Cardiac muscle cell (in vitro differentiated cells and primary cell): Measurements from ENCODE around the gene CMSS1. TPM values are rescaled to one million over a fixed set of nuclear protein-coding genes. Genes with fewer than 3 reads are reported as not detected.

ENCODE experiments used
- DNase-seq, 2 donors: peaks; one replicate each; pipeline versions ENCODE4 v3.0.0 to v3.0.0-alpha.2; 2010 to 2017; ENCODE audit warnings: low read depth in 1 of 2, low spot score in 1 of 2
- H3K27ac ChIP-seq: fragments of 200-600 bp; sonication (generic); 2 replicates; pipeline ENCODE4 v1.5.1; 2016
- H3K27me3 ChIP-seq: fragments of 200-600 bp; sonication (generic); 2 replicates; pipeline ENCODE4 v1.6.0; 2016; ENCODE audit warnings: control low read depth
- H3K36me3 ChIP-seq: fragments of 200-600 bp; sonication (generic); 2 replicates; pipeline ENCODE4 v1.5.1; 2016; ENCODE audit warnings: control low read depth
- H3K4me1 ChIP-seq: fragments of 200-600 bp; sonication (generic); 2 replicates; pipeline ENCODE4 v1.8.1; 2017; ENCODE audit warnings: low read depth, mild to moderate bottlenecking, mixed run types
- H3K4me3 ChIP-seq: fragments of 200-600 bp; sonication (generic); 2 replicates; pipeline ENCODE4 v1.5.1; 2016; ENCODE audit warnings: mild to moderate bottlenecking
- H3K9me3 ChIP-seq: fragments of 200-600 bp; sonication (generic); 2 replicates; pipeline ENCODE4 v1.5.1; 2017; ENCODE audit warnings: low read depth, mild to moderate bottlenecking, control low read depth
- polyA plus RNA-seq: library from polyadenylated mRNA; unstranded; fragments of >200 nt; fragmentation: Nextera tagmentation; extraction: Ambion mirVana; gene quantifications from 2 replicates; pipeline ENCODE4 v1.2.1, GENCODE V29; 2016
- total RNA-seq: library from RNA; depleted of rRNA; stranded (reverse); fragments of >200 nt; gene quantifications from 2 replicates; pipeline ENCODE4 v1.2.3, GENCODE V29; 2016
- TF ChIP-seq, protein P1 (sequence below): IDR thresholded peaks from 2 replicates; pipeline ENCODE4 v1.5.1; 2012; ENCODE audit warnings: low read depth, mild to moderate bottlenecking, low read length

The CMSS1 gene
- total and polyA plus RNA-seq, 2 experiments from 2014 or later, result 13.1 to 32.9 TPM

DNA sequence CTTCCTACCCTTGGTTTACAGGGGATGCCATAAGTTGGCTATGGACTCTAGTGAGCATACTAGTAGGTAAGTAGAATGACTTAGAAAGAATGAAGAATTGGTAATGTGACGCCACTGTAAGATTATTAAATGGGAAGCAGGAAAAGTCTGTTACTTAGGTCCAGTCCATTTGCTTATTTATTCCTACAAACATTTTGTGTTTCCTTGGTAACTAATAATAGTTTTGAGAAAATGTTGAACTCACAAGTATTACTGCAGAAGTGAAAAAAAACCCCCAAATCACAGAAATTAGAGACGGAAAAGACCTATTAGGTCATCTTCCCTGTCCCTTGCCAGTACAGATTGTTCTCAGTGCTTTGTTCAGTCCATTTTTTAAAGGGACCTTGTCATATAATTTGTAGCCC, 63.5 kb downstream of the CMSS1 start:
- peaks cover 17% of the 10 kb centered on the region for H3K27me3 ChIP-seq

DNA sequence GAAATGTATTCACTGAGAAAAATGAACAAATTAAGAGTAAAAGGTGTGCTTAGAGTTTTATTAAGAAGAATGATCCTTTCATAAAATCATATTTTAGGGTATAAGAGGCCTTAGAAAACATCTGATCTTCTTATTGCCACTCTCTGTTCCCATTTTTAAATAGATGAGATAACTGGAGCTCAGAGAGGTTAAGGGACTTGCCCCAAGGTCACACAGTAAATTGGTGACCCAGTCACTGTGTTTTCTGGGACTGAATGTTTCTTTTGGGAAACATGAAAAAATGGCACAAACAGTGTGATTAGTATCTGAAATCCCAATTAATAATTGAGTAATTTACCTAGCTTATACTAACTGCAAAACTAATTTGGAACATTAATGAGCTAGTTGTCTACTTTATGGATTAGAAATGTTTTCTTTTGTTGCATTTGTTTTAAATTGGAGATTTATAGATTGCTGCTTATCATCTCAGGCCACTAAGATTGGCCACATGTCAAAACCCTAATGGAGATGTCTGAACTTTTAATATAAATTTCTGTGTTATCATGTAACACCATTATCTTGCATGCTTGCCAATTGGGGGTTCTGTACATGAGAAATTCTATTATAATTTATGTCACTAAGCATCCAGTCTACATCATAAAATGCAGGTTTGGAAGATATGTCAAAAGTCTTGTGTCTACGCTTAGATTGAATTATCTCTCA, 64.9 kb downstream of the CMSS1 start:
- no peak for DNase-seq
- Histone ChIP-seq H3K27me3 (peaks cover 2% of the 10 kb centered on the region), H3K36me3 (no peaks in the 10 kb centered on the region), H3K4me1 (no peaks in the 10 kb centered on the region), H3K4me3 (no peak overlapping the region), H3K9me3 (no peaks in the 10 kb centered on the region), H3K27ac (no peak overlapping the region)
- TF ChIP-seq, protein P1, sequence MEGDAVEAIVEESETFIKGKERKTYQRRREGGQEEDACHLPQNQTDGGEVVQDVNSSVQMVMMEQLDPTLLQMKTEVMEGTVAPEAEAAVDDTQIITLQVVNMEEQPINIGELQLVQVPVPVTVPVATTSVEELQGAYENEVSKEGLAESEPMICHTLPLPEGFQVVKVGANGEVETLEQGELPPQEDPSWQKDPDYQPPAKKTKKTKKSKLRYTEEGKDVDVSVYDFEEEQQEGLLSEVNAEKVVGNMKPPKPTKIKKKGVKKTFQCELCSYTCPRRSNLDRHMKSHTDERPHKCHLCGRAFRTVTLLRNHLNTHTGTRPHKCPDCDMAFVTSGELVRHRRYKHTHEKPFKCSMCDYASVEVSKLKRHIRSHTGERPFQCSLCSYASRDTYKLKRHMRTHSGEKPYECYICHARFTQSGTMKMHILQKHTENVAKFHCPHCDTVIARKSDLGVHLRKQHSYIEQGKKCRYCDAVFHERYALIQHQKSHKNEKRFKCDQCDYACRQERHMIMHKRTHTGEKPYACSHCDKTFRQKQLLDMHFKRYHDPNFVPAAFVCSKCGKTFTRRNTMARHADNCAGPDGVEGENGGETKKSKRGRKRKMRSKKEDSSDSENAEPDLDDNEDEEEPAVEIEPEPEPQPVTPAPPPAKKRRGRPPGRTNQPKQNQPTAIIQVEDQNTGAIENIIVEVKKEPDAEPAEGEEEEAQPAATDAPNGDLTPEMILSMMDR, result no peak

More for the DNA sequence above, 63.5 kb downstream of the CMSS1 start:
- Histone ChIP-seq H3K36me3 (no peaks in the 10 kb centered on the region), H3K4me3 (no peak overlapping the region), H3K9me3 (no peaks in the 10 kb centered on the region), H3K4me1 (no peaks in the 10 kb centered on the region), H3K27ac (no peak overlapping the region)
- DNase-seq, result no peak
- TF ChIP-seq, protein P1, result no peak

DNA sequence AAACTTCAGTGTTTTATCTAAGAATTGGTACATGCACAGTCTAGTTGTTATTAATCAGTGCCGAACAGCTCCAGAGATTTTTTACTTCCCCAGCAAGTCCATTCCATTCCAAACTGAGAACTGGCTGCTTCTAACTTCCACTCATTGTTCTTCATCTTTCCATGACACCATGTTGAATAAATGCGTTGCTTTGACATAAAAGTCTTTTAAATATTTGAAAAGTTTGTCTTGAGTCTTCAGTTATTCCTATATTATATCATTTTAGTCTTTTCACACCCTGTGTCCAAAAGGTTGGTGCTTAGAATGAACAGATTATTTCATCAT, 65.4 kb downstream of the CMSS1 start:
- TF ChIP-seq, protein P1, result no peak
- no peaks in the 10 kb centered on the region for H3K27me3 ChIP-seq
- no peaks in the 10 kb centered on the region for H3K36me3 ChIP-seq
- H3K27ac ChIP-seq, result no peak overlapping the region
- H3K4me1 ChIP-seq, result no peaks in the 10 kb centered on the region
- no peak overlapping the region for H3K4me3 ChIP-seq
- no peak for DNase-seq
- no peaks in the 10 kb centered on the region for H3K9me3 ChIP-seq

DNA sequence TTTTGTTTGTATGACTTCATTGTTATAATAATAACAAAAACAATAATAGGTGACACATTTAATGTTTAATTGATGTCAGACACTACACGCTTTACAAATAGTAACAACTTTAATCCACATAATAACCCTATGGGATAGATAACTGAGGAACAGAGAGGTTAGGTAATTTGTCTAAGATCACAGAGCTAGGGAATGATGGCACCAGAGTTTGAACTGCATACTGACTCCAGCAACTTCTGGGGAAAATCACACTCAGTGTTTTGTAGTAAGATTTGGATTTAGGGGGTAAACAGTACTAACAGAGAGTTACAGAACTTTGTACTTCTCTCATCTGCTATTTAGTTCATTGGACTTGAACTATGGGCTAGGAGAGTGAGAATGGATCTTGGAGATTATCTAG, 66.0 kb downstream of the CMSS1 start:
- Histone ChIP-seq H3K27ac (no peak overlapping the region), H3K4me1 (no peaks in the 10 kb centered on the region), H3K4me3 (no peak overlapping the region), H3K9me3 (no peaks in the 10 kb centered on the region), H3K36me3 (no peaks in the 10 kb centered on the region), H3K27me3 (no peaks in the 10 kb centered on the region)
- no peak for DNase-seq
- TF ChIP-seq, protein P1, result no peak

DNA sequence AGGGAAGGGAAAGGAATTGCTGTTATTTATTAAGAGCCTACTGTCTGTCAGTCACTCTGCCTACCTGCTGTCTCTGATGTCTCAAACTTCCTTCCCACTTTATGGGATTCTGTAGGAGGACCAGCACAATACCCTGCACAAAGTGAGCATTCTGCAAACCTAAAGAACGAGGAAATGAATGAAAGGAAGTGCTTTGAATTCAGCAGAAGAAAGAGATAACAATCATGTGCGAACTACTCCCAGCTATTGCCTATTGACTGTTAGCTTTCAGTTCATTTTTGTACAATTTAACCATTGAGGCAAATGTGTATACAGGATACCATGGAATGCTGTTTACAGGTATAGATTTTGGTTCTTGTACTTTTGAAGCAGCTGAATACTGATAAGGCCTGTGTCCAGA, 66.8 kb downstream of the CMSS1 start:
- Histone ChIP-seq H3K27me3 (no peaks in the 10 kb centered on the region), H3K9me3 (no peaks in the 10 kb centered on the region), H3K4me3 (no peak overlapping the region), H3K36me3 (no peaks in the 10 kb centered on the region), H3K27ac (no peak overlapping the region), H3K4me1 (no peaks in the 10 kb centered on the region)
- no peak for DNase-seq
- TF ChIP-seq, protein P1, result no peak
